Measurements from ENCODE around the gene EXO1.
"Not testable (repeated sequence)": the region's sequence is repeated elsewhere in the genome, so short reads cannot be mapped to it uniquely, and the experiment has no call there.

The EXO1 gene

GRCh38 chr1:241847796-241848685, at the start of gene EXO1:
EXO1 (plus strand) TSS chr1:241848204; CDS start chr1:241850426, 2,222 bp downstream.
- peak; percentile 72 for FAIRE-seq

- FAIRE-seq: no peak
Observed at GRCh38 chr1:241799416-241799815, 48.6 kb upstream of the EXO1 start.

- FAIRE-seq: no peak
Observed at GRCh38 chr1:241800640-241801039, 47.4 kb upstream of the EXO1 start.

GRCh38 chr1:241802863-241803262, 45.1 kb upstream of the EXO1 start:
- no peak for FAIRE-seq

- not testable (repeated sequence) for FAIRE-seq
Observed at GRCh38 chr1:241804706-241805105, 43.3 kb upstream of the EXO1 start.

GRCh38 chr1:241808265-241808664, 39.7 kb upstream of the EXO1 start:
- FAIRE-seq: no peak

GRCh38 chr1:241810769-241811405, 37.1 kb upstream of the EXO1 start:
- FAIRE-seq: no peak

- FAIRE-seq: no peak
Observed at GRCh38 chr1:241813768-241814320, 34.2 kb upstream of the EXO1 start.

- no peak for FAIRE-seq
Observed at GRCh38 chr1:241816008-241816407, 32.0 kb upstream of the EXO1 start.

- FAIRE-seq: no peak
Observed at GRCh38 chr1:241817331-241817792, 30.6 kb upstream of the EXO1 start.

GRCh38 chr1:241817956-241818612, 29.9 kb upstream of the EXO1 start:
- FAIRE-seq: no peak

- no peak for FAIRE-seq
Observed at GRCh38 chr1:241819340-241819866, 28.6 kb upstream of the EXO1 start.

GRCh38 chr1:241821363-241821762, 26.6 kb upstream of the EXO1 start:
- no peak for FAIRE-seq

GRCh38 chr1:241822846-241823245, 25.2 kb upstream of the EXO1 start:
- FAIRE-seq: no peak

- no peak for FAIRE-seq
Observed at GRCh38 chr1:241823925-241824324, 24.1 kb upstream of the EXO1 start.

- FAIRE-seq: no peak
Observed at GRCh38 chr1:241825581-241825980, 22.4 kb upstream of the EXO1 start.

- not testable (repeated sequence) for FAIRE-seq
Observed at GRCh38 chr1:241826613-241827012, 21.4 kb upstream of the EXO1 start.

GRCh38 chr1:241827264-241827663, 20.7 kb upstream of the EXO1 start:
- no peak for FAIRE-seq

- FAIRE-seq: no peak
Observed at GRCh38 chr1:241828463-241829021, 19.5 kb upstream of the EXO1 start.

- FAIRE-seq: peak; percentile 54
Observed at GRCh38 chr1:241829468-241829867, 18.5 kb upstream of the EXO1 start.

- peak; percentile 93 for FAIRE-seq
Observed at GRCh38 chr1:241834733-241835377, 13.1 kb upstream of the EXO1 start.

GRCh38 chr1:241836941-241837340, 11.1 kb upstream of the EXO1 start:
- no peak for FAIRE-seq
